ENCODE measurements around the gene GBX2. TPM values are rescaled to one million over a fixed set of nuclear protein-coding genes. Genes with fewer than 3 reads are reported as not detected.

The GBX2 gene
- 3.3 and 4.5 TPM in 2 replicates for total RNA-seq

GRCh38 chr2:236168110-236169080 lies at the start of gene GBX2:
Gene GBX2, minus strand, starts transcription at chr2:236168386. Its CDS starts 415 bp downstream, at chr2:236167971.

Other genes with a start within 250 kb of the GBX2 start
- gene ASB18, start 96.0 kb upstream of the GBX2 start, total RNA-seq: not detected in 2 replicates

Measured in endothelial cell of coronary artery (primary cell).